Measurements from ENCODE around the gene PPP2R3C.
"Not testable (repeated sequence)": the region's sequence is repeated elsewhere in the genome, so short reads cannot be mapped to it uniquely, and the experiment has no call there.

The PPP2R3C gene

DNA sequence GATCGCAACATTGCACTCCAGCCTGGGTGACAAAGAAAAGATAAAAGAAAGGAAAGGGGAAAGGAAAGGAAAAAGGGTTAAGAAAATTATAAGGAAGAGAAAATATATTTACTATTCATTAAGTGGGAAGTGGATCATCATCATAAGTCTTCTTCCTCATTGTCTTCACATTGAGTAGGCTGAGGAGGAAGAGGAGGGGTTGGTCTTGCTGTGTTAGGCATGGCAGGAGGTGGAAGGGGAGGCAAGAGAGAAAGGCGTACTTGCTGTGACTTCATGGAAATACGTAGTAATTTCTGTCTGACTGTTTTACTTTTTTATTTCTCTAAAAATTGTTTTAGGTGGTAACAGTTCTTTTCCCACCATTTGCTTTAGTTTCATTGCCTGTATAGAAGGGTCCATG lies 49.6 kb downstream of the PPP2R3C start:
- H3K27ac ChIP-seq = no peak overlapping the region
- TF ChIP-seq, protein P1, sequence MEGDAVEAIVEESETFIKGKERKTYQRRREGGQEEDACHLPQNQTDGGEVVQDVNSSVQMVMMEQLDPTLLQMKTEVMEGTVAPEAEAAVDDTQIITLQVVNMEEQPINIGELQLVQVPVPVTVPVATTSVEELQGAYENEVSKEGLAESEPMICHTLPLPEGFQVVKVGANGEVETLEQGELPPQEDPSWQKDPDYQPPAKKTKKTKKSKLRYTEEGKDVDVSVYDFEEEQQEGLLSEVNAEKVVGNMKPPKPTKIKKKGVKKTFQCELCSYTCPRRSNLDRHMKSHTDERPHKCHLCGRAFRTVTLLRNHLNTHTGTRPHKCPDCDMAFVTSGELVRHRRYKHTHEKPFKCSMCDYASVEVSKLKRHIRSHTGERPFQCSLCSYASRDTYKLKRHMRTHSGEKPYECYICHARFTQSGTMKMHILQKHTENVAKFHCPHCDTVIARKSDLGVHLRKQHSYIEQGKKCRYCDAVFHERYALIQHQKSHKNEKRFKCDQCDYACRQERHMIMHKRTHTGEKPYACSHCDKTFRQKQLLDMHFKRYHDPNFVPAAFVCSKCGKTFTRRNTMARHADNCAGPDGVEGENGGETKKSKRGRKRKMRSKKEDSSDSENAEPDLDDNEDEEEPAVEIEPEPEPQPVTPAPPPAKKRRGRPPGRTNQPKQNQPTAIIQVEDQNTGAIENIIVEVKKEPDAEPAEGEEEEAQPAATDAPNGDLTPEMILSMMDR (conservative IDR thresholded peaks at IDR 0.05) = no peak

DNA sequence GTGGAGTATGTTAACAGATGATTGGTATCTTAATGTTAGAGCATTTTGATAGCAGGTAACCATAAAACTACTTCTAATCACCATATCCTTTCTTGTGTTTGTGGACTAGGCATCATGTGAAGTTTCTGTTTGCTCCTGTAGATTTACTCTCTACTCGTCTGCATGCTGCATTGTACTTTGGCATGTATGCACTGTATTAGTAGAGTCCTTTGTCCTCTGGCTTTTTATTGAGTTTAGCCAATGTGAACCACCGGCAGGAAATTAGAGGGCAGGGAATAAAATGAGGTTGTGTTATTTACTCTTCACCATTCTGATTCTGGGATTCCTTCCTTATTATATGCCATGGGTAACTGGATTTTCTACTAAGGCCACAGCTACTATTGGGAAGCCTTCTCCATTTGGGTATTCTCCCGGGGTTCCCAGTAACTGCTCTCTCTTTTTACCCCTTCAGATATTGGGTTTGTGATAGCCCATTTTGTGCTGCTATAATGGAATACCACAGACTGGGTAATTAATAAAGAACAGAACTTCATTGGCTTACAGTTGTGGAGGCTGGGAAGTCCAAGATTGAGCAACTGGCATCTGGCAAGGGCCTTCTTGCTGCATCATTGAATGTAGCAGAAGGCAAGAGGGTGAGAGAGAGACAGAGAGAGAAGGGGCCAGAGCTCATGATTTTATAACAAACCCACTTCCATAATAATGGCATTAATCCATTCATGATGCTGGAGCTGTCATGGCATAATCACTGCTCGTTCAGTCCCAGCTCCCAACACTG lies 53.4 kb downstream of the PPP2R3C start:
- TF ChIP-seq, protein P1 (conservative IDR thresholded peaks at IDR 0.05) = no peak
- H3K27ac ChIP-seq = peak overlapping the region; percentile 64

DNA sequence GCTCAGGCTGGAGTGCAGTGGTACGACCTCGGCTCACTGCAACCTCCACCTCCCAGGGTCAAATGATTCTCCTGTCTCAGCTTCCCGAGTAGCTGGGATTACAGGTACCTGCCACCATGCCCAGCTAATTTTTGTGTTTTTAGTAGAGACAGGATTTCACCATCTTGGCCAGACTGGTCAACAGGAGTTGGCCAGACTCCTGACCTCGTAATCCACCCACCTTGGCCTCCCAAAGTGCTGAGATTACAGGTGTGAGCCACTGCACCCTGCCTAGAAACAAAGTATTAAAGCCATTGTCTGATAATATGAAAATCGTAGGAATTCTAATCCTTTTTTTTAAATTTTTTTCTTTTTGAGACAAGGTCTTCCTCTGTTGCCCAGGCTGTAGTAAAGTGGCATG lies 56.1 kb downstream of the PPP2R3C start:
- H3K27ac ChIP-seq = not testable (repeated sequence)

DNA sequence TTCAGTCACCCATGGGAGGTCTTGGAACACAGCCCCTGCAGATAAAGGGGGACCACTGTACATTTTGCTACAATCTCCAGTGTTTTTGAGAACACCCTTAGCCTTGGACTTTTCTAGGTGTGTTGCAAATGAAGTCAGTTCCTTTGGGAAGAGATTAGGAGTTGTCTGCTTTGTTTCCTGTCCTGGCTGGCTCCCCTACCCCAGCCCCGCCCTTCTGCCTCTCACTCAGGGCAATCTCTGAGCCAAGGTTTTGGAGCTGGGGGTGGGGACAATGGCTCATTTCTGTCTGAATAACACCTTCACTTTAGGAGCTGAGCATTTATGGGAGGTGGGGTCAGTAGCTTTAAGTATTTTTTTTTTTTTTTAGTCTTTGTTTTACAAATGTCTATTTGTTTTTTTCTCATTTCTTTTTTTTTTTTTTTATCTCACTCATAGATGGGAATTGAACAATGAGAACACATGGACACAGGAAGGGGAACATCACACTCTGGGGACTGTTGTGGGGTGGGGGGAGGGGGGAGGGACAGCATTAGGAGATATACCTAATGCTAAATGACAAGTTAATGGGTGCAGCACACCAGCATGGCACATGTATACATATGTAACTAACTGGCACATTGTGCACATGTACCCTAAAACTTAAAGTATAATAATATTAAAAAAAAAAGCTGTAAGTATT lies 60.5 kb downstream of the PPP2R3C start:
- not testable (repeated sequence) for H3K27ac ChIP-seq

DNA sequence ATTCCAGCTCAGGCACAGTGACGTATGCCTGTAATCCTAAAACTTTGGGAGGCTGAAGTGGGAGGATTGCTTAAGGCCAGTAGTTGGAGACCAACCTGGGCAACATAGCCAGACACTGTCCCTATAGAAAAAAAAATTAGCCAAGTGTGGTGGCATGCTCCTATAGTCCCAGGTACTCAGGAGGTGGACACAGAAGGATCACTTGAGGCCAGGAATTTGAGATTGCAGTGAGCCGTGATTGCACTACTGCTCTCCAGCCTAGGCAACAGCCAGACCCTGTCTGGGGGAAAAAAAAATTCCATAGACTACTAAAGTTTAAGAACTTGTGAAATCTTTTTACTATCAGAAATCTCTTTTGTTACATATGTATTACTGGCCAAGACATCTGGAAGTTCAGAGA lies 69.2 kb downstream of the PPP2R3C start:
- TF ChIP-seq, protein P1 (conservative IDR thresholded peaks at IDR 0.05) = no peak
- H3K27ac ChIP-seq = peak overlapping the region; percentile 76

DNA sequence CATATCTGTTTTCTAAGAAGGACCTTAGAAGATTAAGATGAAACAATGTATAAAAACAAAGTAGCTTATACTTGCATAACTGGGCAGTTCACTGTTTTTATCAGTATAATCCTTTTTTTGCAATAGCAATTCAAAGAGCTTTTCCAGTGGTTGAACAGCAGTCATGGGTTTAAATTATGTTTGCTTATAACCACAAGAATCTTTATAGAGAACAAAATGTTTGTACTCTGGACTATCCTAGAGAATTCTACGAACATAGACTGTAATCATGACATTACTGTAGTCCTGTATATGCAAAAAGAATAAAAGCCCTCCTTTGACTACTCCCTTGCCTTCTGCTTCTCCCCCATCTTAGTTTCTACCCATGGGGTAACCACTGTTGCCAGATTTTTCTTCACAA lies 70.0 kb downstream of the PPP2R3C start:
- TF ChIP-seq, protein P1 (conservative IDR thresholded peaks at IDR 0.05) = no peak
- H3K27ac ChIP-seq = peak overlapping the region; percentile 76

DNA sequence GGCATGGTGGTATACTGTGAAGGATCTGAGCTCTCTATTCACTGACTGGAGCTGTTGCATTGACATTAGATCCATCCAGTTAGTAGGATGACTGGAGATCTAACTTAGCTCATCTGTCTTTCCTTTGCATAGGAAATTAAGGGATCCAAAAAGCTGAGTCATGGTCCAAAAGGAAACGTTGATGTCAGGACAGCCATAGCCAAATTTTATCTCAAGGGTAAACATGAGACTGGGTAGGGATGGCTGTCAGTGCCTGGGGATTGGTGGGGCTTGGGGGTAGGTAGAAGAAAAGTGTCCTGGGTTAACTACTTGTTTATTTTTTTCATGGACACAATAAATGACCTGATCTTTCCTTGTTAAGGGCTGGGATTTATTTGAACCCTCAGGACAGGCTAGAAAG lies 71.1 kb downstream of the PPP2R3C start:
- TF ChIP-seq, protein P1 (conservative IDR thresholded peaks at IDR 0.05) = no peak

DNA sequence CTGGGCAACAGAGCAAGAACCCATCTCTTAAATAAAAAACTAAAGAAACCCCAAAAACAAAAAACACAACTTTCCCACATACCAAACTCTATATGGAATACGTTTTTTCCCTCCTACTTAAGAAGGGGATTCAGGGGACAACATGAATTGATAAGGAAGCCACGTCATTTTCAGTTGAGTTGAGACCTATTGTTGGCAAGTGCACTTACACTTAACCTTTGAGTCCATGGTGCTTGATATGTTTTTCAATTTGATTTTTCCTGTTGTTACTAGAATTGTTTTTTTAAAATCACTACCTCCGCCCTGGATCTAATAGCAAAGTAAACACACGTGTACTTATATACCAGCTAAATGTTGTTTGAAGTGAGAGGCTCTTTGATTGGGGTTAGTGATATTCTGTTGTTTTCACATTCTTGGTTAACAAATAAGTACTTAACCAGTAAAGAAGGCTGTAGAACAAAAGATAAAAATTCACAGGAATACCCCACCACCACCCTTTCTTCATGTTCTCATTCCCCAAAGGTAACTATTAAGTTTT lies 73.7 kb downstream of the PPP2R3C start:
- TF ChIP-seq, protein P1 (conservative IDR thresholded peaks at IDR 0.05) = no peak
- peak overlapping the region; percentile 88 for H3K27ac ChIP-seq

More for the DNA sequence above, 71.1 kb downstream of the PPP2R3C start:
- peak overlapping the region; percentile 76 for H3K27ac ChIP-seq

Data from VCaP (cell line).